ENCODE data around the gene CPSF6. TPM values are rescaled to one million over a fixed set of nuclear protein-coding genes. Genes with fewer than 3 reads are reported as not detected.

The CPSF6 gene
- total RNA-seq, 2 experiments from 2014 or later: 103 to 113 TPM

DNA sequence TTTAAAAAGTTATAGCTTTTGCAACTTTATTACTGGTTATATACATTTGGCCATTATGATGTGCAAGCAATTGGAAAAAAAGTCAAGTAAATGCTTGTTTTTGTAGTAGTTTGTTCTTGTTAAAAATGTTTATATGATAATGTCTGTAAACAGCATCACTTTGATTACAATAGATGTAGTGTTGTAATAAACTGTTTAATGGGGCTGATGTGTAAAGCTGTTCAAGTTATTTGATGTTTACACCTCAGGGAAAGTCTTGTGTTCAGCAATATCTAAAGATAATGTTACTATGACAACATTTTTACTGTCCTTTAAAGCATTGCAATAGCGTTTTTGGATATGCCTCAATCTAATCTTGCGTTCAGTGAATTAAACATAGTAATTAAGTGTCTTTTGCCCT, 30.4 kb downstream of the CPSF6 start:
- Mint-ChIP-seq H3K9me3 (ENCODE audit: low read depth) (no peaks in the 10 kb centered on the region), H3K27ac (no peak overlapping the region), H3K27me3 (no peaks in the 10 kb centered on the region), H3K36me3 (peaks cover 30% of the 10 kb centered on the region), H3K4me3 (no peak overlapping the region), H3K4me1 (peaks cover 14% of the 10 kb centered on the region)
- CTCF ChIA-PET: interaction anchor here (0.8 to 0.9 kb wide), 2 partner anchors 9 to 19 kb away, joined by 3 to 4 read pairs; no protein-coding TSS in a partner anchor
- ATAC-seq (no peak), DNase-seq (no peak)

DNA sequence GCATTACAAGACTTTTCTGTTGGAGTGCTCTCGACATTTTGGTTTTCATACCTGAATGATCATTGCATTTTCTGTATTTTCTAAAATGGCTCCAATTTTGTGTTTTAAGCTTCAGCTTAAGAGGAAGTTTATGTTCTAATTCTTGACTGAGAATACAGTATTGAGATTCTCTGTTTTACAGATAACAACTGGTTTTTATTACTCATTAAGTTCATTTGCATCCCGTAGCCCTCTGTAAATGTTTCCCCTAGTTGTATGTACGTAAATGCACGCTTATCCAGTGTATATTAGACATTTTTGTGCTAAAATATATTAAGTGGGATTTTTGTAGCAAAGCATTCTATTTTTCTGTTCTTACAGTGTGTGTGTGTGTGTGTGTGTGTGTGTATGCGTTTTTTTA, 33.1 kb downstream of the CPSF6 start:
- Mint-ChIP-seq H3K9me3 (ENCODE audit: low read depth) (no peaks in the 10 kb centered on the region), H3K4me1 (peaks cover 23% of the 10 kb centered on the region), H3K27me3 (no peaks in the 10 kb centered on the region), H3K27ac (no peak overlapping the region), H3K36me3 (peaks cover 23% of the 10 kb centered on the region), H3K4me3 (no peak overlapping the region)
- ATAC-seq: no peak
- DNase-seq: no peak
- CTCF ChIA-PET: no interaction called here

DNA sequence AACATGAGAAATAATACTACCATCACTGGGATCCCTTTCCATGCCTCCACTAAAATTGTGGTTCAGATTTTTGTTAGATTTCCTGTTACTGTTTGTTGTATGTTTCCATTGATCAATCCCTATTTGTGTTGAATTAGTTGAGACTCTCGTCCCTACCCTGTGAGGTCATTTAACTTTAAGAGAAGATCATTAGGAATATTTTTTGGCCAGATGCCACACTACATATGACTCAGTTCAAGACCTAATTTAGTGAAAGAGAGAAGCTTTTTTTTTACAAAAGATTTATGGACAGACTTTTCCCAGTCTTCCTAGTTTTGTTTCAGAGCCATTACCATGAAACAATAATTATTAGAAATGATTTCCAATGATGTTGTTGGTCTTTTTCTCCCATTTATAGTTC, 35.5 kb downstream of the CPSF6 start:
- Mint-ChIP-seq H3K9me3 (ENCODE audit: low read depth) (no peaks in the 10 kb centered on the region), H3K36me3 (peaks cover 20% of the 10 kb centered on the region), H3K4me1 (peaks cover 23% of the 10 kb centered on the region), H3K27me3 (no peaks in the 10 kb centered on the region), H3K4me3 (no peak overlapping the region), H3K27ac (no peak overlapping the region)
- CTCF ChIA-PET: interaction anchor here (1.0 to 2.6 kb wide), 3 partner anchors 9 to 120 kb away, joined by 4 to 10 read pairs (median 7); no protein-coding TSS in a partner anchor
- ATAC-seq (no peak), DNase-seq (no peak)

DNA sequence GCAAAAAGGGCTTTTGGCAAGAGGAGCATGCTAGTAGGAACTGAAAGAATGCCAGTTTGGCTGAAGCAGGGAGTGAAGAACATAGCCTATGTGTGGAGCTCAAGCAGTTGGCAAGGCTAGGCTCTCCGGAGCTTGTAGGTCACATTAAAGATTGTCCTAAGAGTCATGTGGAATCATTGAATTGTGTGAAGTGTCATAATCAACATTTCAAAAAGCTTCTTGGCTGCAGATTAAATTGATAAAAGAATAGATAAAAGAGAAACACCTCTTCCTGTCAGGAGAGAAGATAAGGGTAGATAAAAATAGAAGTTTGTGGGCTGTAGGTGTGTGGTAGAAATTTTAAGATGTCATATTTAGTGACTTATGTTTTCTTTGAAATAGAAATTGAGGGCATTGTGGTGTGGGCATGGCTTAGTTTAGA, 36.1 kb downstream of the CPSF6 start:
- Mint-ChIP-seq H3K4me3 (no peak overlapping the region), H3K4me1 (peaks cover 23% of the 10 kb centered on the region), H3K9me3 (ENCODE audit: low read depth) (no peaks in the 10 kb centered on the region), H3K27me3 (no peaks in the 10 kb centered on the region), H3K27ac (peak overlapping the region; percentile 31), H3K36me3 (peaks cover 20% of the 10 kb centered on the region)
- CTCF ChIA-PET: interaction anchor here (1.0 to 2.6 kb wide), 4 partner anchors 8 to 120 kb away, joined by 4 to 10 read pairs (median 6); no protein-coding TSS in a partner anchor
- DNase-seq: no peak
- peak; percentile 60 for ATAC-seq

DNA sequence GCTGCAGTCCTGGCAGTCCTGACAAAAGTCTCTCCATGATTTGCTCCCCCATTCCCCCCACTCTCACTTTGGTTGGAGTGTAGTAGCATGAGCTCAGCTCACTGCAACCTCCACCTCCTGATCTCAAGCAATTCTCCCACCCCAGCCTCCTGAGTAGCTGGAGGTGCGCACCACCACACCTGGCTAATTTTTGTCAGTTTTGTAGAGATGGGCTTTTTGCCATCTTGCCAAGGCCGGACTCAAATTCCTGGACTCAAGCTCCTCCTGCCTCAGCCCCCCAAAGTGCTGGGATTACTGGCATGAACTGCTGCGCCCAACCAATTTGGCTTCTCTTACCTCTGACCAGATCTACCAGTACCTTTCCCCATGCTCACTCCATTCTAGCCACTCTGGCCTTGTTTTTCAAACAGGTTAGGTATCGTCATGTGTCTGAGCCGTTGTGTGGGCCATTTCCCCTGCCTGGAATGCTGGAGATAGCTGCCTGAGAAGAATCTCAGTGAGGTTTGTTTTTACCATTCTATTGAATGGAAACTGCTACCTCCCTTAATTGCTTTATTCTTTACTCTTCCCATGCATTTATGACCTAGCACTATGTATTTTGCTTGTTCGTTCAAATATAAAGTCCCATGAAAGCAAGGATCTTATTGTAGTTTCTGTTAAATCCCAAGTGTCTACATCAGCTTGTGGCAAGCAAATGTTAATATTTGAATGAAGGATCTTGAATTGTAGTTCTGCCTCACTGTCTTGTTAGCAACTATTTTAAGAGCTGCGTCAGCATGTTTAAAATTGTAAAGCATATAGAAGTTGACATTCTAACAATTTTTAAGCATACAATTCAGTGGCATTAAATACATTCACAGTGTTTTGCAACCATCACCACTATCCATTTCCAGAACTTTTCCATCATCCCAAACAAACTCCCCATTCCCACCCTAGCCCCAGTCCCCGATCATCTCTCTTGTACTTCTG, 39.7 kb downstream of the CPSF6 start:
- H3K36me3 Mint-ChIP-seq: peaks cover under 1% of the 10 kb centered on the region
- H3K9me3 Mint-ChIP-seq (ENCODE audit: low read depth): no peaks in the 10 kb centered on the region
- no peak overlapping the region for H3K4me3 Mint-ChIP-seq
- peaks cover 12% of the 10 kb centered on the region for H3K27me3 Mint-ChIP-seq
- DNase-seq: no peak
- CTCF ChIA-PET: interaction anchor here (1.0 to 1.6 kb wide), 2 partner anchors 12 to 123 kb away, joined by 3 to 6 read pairs; no protein-coding TSS in a partner anchor
- no peak overlapping the region for H3K27ac Mint-ChIP-seq
- H3K4me1 Mint-ChIP-seq: peaks cover 28% of the 10 kb centered on the region
- ATAC-seq: no peak

DNA sequence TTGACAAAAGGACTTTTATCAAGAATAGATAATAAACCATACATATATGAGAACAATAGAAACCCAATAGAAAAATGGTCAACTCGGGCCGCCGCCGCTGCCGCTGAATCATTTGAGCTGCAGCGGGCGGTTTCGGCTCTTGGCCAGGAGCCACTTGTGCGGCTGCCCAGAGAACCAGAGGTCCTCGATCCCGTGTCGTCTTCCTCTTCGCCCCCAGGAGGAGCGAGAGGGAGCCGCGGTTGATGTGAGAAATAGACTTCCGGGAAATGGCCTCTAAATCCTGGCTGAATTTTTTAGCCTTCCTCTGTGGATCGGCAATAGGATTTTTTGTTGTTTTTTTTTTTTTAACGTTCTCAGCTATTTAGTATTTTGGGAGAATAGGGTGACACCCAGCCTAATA, 44.8 kb downstream of the CPSF6 start:
- peak; percentile 54 for DNase-seq

DNA sequence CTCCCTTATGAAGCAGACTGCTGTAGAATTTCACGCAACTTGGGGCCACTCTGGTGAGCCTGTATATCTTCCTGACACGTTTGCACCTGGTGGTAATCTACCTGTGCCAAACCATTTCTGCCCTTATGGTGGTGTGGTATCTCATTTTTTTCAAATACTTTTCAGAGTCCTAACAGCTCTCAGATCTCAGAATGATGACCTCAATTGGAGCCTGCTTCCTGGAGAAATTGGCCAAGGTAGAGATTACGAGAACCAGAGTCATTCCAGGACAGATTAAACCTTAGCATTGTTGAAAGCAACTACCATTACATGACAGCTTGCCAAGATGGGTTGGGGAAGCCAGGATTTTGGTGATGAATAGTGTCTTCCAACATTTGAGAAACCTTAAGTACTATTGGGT, 48.2 kb downstream of the CPSF6 start:
- CTCF ChIA-PET: interaction anchor here (1.2 kb wide), 1 partner anchor 70 kb away, joined by 3 read pairs; no protein-coding TSS in a partner anchor
- no peak overlapping the region for H3K27ac Mint-ChIP-seq
- H3K4me1 Mint-ChIP-seq: peaks cover 18% of the 10 kb centered on the region
- H3K27me3 Mint-ChIP-seq: peaks cover 53% of the 10 kb centered on the region
- DNase-seq (no peak), ATAC-seq (no peak)
- no peaks in the 10 kb centered on the region for H3K36me3 Mint-ChIP-seq
- H3K4me3 Mint-ChIP-seq: no peak overlapping the region
- no peaks in the 10 kb centered on the region for H3K9me3 Mint-ChIP-seq (ENCODE audit: low read depth)

More for the DNA sequence above, 44.8 kb downstream of the CPSF6 start:
- Mint-ChIP-seq H3K27me3 (peaks cover 34% of the 10 kb centered on the region), H3K4me1 (peaks cover 13% of the 10 kb centered on the region), H3K36me3 (no peaks in the 10 kb centered on the region), H3K27ac (no peak overlapping the region), H3K9me3 (ENCODE audit: low read depth) (no peaks in the 10 kb centered on the region), H3K4me3 (no peak overlapping the region)
- ATAC-seq: peak; percentile 60
- CTCF ChIA-PET: interaction anchor here (0.6 to 2.1 kb wide), 6 partner anchors 9 to 286 kb away, joined by 3 to 9 read pairs (median 4); no protein-coding TSS in a partner anchor

DNA sequence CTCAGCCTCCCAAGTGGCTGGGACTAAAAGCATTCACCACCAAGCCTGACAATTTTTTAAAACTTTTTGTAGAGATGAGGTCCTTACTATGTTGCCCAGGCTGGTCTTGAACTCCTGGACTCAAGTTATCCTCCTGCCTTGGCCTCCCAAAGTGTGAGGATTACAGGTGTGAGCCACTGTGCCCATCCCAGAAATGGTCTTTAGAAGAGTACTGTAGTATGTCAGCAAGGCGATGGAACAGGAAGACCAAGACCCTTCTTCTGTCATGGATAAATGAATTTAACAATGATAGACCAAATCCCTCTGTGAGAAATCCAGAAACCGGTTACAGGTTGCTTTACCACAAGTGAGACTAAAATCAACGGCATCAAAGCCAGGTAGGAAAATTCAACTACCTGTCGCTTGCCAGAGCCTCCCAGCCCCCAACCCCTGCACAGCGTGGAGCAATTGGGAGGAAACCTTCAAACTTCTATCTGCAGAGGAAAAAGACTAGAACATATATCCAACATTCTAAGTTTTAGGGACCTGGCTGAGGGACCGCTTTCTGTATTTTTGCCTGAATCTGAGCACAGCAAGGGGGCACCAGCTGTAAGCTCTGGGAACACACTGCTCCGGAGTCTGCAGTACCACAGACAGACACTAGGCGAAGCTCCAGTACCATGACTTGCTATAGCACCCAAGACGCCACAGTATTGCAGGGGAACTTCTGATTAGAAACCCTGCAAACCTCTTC, 51.3 kb downstream of the CPSF6 start:
- Mint-ChIP-seq H3K4me1 (peaks cover 5% of the 10 kb centered on the region), H3K36me3 (no peaks in the 10 kb centered on the region), H3K27ac (no peak overlapping the region), H3K4me3 (no peak overlapping the region), H3K9me3 (ENCODE audit: low read depth) (no peaks in the 10 kb centered on the region), H3K27me3 (peaks cover 50% of the 10 kb centered on the region)
- CTCF ChIA-PET: interaction anchor here (0.9 to 2.4 kb wide), 23 partner anchors 9 to 354 kb away, joined by 3 to 9 read pairs (median 5); partner anchors contain the start of gene CCT2
- ATAC-seq: peak; percentile 100
- peak; percentile 87 for DNase-seq

DNA sequence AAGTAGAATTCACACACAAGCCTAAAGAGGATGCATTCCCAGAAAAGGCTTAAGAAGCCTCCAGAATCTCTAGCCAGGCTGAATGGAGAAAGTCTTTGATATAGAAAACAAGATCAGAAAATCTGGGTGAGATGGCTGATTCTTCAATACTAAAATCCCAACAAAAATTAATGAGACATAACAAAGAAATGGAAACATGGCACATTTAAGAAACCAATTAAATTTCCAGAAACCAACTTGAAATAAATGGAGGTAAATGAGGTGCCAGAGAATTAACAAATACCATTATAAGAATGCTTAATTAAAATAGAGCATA, 51.9 kb downstream of the CPSF6 start:
- Mint-ChIP-seq H3K27ac (no peak overlapping the region), H3K4me3 (no peak overlapping the region), H3K4me1 (peaks cover 5% of the 10 kb centered on the region), H3K27me3 (peaks cover 51% of the 10 kb centered on the region), H3K9me3 (ENCODE audit: low read depth) (no peaks in the 10 kb centered on the region), H3K36me3 (no peaks in the 10 kb centered on the region)
- DNase-seq: no peak
- no peak for ATAC-seq
- CTCF ChIA-PET: interaction anchor here (0.9 to 1.7 kb wide), 21 partner anchors 8 to 353 kb away, joined by 3 to 8 read pairs (median 5); partner anchors contain the start of gene CCT2

DNA sequence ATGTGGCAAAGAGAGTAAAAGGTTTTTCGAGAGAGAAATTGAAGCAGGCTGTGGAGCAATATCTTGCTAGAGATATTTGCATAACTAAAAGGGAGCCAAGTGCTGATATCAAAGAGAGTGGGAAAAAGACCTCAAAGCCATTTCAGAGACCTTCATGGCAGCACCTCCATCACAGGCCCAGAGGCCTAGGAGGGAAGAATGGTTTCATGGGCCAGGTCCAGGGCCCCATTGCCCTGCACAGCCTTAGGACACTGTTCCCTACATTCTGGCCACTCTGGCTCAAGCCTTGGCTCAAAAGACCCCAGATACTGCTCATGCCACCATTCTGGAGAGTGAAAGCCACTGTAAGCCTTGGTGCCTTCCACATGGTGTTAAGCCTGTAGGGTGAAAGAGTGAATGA, 58.8 kb downstream of the CPSF6 start:
- ATAC-seq (no peak), DNase-seq (no peak)
- Mint-ChIP-seq H3K27me3 (peaks cover 29% of the 10 kb centered on the region), H3K36me3 (peaks cover 5% of the 10 kb centered on the region), H3K9me3 (ENCODE audit: low read depth) (no peaks in the 10 kb centered on the region), H3K4me1 (no peaks in the 10 kb centered on the region), H3K27ac (no peak overlapping the region), H3K4me3 (no peak overlapping the region)
- CTCF ChIA-PET: no interaction called here

DNA sequence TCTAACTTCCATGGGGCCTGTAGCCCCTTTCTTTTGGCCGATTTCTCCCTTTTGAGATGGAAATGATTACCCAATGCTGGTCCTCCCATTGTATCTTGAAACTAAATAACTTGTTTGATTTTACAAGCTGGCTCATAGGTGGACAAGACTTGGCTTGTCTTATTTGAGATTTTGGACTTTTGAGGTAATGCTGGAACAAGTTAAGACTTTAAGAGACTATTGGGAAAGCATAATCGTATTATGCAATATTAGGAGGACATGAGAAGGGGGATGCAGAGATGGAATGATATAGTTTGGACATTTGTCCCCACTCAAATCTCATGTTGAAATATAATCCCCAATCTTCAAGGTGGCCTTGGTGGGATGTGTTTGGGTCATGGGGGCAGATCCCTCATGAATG, 59.6 kb downstream of the CPSF6 start:
- no peak overlapping the region for H3K4me3 Mint-ChIP-seq
- ATAC-seq: no peak
- H3K36me3 Mint-ChIP-seq: peaks cover 5% of the 10 kb centered on the region
- no peaks in the 10 kb centered on the region for H3K4me1 Mint-ChIP-seq
- CTCF ChIA-PET: interaction anchor here (1.9 kb wide), 1 partner anchor 8 kb away, joined by 6 read pairs; no protein-coding TSS in a partner anchor
- H3K27me3 Mint-ChIP-seq: peaks cover 27% of the 10 kb centered on the region
- H3K27ac Mint-ChIP-seq: no peak overlapping the region
- H3K9me3 Mint-ChIP-seq (ENCODE audit: low read depth): no peaks in the 10 kb centered on the region
- DNase-seq: no peak

DNA sequence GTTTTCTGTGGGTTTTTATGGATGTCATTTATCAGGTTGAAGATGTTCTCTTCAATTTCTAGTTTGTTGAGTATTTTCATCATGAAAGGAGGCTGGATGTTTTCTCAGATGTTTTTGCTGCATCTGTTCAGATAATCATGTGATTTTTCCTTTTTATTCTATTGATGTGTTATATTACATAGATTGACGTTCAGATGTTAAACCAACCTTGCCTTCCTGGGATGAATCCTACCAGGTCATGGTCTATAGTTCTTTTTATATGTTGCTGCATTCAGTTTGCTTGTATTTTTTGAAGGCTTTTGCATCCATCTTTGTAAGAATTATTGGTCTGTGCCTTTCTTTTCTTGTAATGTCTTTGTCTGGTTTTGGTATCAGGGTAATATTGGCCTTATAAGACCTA, 64.9 kb downstream of the CPSF6 start:
- H3K27ac Mint-ChIP-seq: no peak overlapping the region
- no peaks in the 10 kb centered on the region for H3K4me1 Mint-ChIP-seq
- peaks cover 16% of the 10 kb centered on the region for H3K9me3 Mint-ChIP-seq (ENCODE audit: low read depth)
- CTCF ChIA-PET: no interaction called here
- DNase-seq (no peak), ATAC-seq (no peak)
- peaks cover 7% of the 10 kb centered on the region for H3K36me3 Mint-ChIP-seq
- H3K27me3 Mint-ChIP-seq: peaks cover 14% of the 10 kb centered on the region
- H3K4me3 Mint-ChIP-seq: no peak overlapping the region

DNA sequence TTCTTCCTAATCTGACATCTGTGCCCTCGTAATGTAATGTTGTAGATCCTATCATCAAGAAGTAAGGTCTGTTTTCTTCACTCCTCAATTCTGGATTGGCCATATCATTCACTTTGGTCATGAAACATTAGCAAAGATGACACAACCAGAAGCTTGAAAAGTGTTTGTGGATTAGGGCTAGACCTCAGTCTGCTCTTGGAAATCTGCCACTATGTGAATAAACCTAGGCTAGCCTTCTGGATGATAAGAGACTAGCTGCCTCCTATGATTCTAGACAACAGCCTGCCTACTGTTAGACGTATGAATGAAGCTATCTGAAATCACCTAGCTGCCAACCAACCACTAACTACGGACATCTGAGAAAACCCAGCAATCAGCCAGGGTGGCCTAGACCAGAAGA, 70.1 kb downstream of the CPSF6 start:
- Mint-ChIP-seq H3K27ac (no peak overlapping the region), H3K4me1 (no peaks in the 10 kb centered on the region), H3K36me3 (peaks cover 6% of the 10 kb centered on the region), H3K4me3 (no peak overlapping the region), H3K27me3 (peaks cover 2% of the 10 kb centered on the region), H3K9me3 (ENCODE audit: low read depth) (peaks cover 11% of the 10 kb centered on the region)
- CTCF ChIA-PET: no interaction called here
- DNase-seq: no peak
- no peak for ATAC-seq
